Ramos (cell line): Measurements from ENCODE around the gene SERBP1.

Experiments used
- in situ Hi-C: fragments of 300-500 bp; cut with MboI; formaldehyde crosslinking; loops from one replicate; pipeline ENCODE4 v1.14.3; 2022; ENCODE audit warnings: low sequenced_read_pairs; ENCODE audit not compliant: unreplicated experiment

The SERBP1 gene

DNA sequence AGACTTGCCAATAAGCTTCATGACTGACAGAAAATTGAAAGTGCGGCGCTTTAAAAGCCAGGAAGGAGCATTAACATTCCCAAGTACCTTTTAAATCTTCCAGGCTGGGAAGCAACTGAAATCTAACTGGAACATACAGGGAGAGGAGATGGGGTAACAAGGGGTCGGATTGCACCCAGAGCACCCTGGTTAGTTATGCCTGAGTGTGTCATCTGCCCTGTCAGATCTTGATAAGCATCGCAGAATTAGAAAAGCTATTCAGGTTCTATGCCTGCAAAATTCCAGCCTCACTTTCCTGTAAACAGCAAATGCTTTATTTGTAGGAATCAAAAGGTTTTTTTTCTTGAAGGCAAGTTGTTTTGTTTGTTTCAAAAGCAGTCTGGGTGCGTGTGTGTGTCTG, 58.5 kb downstream of the SERBP1 start:
- in situ Hi-C loops = no loop called here

DNA sequence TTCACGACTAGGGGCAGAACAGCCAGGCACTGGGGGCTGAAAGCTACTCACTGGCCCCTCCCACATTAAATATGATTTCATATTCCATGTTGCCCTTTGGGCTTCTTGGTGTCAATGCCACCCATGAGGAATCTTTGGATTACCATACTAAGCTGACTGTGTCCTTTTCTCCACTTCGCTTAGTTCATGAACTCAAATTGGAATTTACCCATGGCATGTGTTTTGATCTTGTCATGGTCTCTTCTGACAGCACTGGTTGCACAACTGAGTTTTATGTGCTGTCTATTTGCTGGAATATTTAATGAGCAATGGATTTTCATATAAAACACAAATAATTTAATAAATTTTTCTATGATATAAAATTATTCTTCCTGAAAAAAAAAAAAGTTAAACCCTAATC, 59.2 kb downstream of the SERBP1 start:
- in situ Hi-C loops = no loop called here

DNA sequence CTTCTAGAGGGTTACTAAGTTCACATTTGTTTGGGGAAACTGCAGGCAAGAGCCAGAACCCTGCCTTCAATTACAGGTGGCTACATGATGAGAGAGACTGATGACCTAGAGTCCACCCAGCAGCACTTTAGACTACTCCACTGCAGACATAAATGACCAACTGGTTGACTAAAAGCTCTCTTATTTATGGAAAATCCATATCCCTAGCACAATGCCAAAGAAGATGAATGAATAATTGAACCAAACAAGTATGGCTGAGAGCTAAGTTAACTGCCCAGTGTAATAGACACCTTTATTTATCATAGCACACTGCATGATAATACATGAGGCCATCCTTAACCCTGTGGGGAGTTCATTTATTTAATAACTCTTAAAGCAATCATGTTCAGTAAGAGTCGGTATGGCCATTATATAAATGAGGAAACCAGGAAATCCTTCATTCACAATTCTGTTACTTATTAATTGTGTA, 62.1 kb downstream of the SERBP1 start:
- in situ Hi-C loops = no loop called here

DNA sequence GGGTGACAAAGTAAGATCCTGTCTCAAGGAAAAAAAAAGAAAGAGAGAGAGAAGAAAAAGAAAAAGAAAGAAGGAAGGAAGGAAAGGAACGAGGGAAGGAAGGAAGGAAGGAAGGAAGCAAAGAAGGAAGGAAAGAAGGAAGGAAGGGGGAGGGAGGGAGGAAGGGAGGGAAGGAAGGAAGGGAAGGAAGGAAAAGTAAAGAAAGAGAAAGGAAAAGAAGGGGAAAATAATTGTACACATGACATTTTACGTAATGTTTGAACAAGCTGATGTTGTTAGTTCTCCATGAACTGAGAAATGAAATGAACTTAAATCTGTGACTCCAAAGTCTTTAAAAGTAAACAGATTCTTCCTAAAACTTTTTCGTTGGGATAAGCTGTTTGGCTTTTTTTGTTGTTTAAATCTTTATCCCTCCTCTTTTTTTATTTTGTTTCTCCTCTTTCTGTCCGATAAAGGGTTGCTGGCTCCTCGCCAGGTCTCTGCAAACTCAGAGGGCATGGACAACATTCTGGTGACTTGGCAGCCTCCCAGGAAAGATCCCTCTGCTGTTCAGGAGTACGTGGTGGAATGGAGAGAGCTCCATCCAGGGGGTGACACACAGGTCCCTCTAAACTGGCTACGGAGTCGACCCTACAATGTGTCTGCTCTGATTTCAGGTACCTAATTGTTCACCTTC, 62.7 kb downstream of the SERBP1 start:
- in situ Hi-C loops = no loop called here

DNA sequence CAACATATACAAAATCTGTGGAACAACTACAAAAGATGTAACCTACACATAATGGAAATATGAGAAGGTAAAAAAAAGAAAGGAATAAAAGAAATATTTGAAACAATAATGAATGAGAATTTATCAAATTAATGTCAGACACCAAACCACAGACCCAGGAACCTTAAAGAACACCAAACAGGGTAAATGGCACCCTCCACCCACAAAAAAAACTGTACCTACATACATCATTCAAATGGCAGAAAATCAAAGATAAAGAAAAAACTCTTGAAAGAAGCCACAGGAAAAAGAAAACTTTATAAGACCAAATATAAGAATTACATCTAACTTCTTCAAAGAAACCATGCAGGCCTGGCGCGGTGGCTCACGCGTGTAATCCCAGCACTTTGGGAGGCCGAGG, 68.6 kb downstream of the SERBP1 start:
- in situ Hi-C loops = no loop called here

DNA sequence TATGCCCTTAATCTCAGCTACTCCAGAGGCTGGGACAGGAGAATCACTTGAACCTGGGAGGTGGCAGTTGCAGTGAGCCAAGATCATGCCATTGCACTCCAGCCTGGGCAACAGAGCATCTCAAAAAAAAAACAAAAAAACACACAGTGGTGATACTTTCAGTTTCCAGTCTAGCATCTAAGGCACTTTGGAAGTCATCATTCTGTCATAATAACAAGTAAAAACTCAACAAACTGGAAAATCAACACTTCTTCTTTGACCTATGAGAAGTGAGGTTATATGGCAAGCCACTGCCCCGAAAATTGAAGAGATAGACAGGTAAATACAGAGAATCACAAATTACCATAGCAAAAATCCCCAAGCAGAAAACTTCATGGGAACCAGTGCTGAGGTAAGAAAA, 70.6 kb downstream of the SERBP1 start:
- in situ Hi-C loops = no loop called here
